Hepatocyte (in vitro differentiated cells): ENCODE results near the gene NHERF1.

Source experiments
- CTCF ChIP-seq: fragments of 200-600 bp; sonication (generic); IDR thresholded peaks from 2 replicates; pipeline ENCODE4 v1.5.1; 2016; ENCODE audit warnings: antibody characterized with exemption, mild to moderate bottlenecking; ENCODE audit not compliant: poor library complexity
- EZH2 ChIP-seq: fragments of 200-600 bp; sonication (generic); IDR thresholded peaks from 2 replicates; pipeline ENCODE4 v1.6.1; 2016; ENCODE audit warnings: antibody characterized with exemption, mild to moderate bottlenecking, borderline replicate concordance
- EZH2phosphoT487 ChIP-seq: fragments of 200-600 bp; sonication (generic); IDR thresholded peaks from one replicate; pipeline ENCODE4 v1.6.1; 2018; ENCODE audit warnings: antibody characterized with exemption, mild to moderate bottlenecking, low read depth, moderate library complexity; ENCODE audit not compliant: unreplicated experiment, severe bottlenecking

- TF ChIP-seq CTCF (no peak), EZH2 (no peak), EZH2phosphoT487 (no peak)
Measured at GRCh38 chr17:74761419-74761818, 13.0 kb downstream of the NHERF1 start.
